Left ventricle myocardium inferior (tissue), 1 donor: Measurements from ENCODE around the gene MOK. TPM values are rescaled to one million over a fixed set of nuclear protein-coding genes. Genes with fewer than 3 reads are reported as not detected.

ENCODE experiments used
- DNase-seq: peaks from one replicate; pipeline ENCODE4 v3.0.0-alpha.2; 2020
- H3K27ac ChIP-seq: fragments of 200-600 bp; replicated peaks from 2 replicates; pipeline ENCODE4 v1.8.0; 2021
- H3K27me3 ChIP-seq: fragments of 200-600 bp; 2 replicates; pipeline ENCODE4 v1.8.0; 2021; ENCODE audit warnings: low read depth
- H3K36me3 ChIP-seq: fragments of 200-600 bp; 2 replicates; pipeline ENCODE4 v1.8.0; 2021
- H3K4me1 ChIP-seq: fragments of 200-600 bp; 2 replicates; pipeline ENCODE4 v1.8.0; 2021
- H3K4me3 ChIP-seq: fragments of 200-600 bp; 2 replicates; pipeline ENCODE4 v1.8.0; 2021; ENCODE audit warnings: mild to moderate bottlenecking, moderate library complexity
- H3K9me3 ChIP-seq: fragments of 200-600 bp; replicated peaks from 2 replicates; pipeline ENCODE4 v1.8.0; 2021
- intact Hi-C: fragments of 100-400 bp; cut with micrococcal nuclease; formaldehyde crosslinking; loops from one replicate; pipeline ENCODE4 v1.11.0; 2022
- total RNA-seq: library from RNA; stranded (reverse); fragmentation: NEBNext Ultra II Directional; extraction: Animal tissue kit (Norgen Biotek cat#: 25700); gene quantifications from one replicate; pipeline ENCODE4 v1.2.1, GENCODE V29; 2021
- TF ChIP-seq, protein P1 (sequence below): fragments of 200-600 bp; IDR thresholded peaks from 2 replicates; pipeline ENCODE4 v1.8.0; 2021; ENCODE audit warnings: antibody characterized with exemption, mild to moderate bottlenecking, borderline replicate concordance
- donor health status: DM: no; HTN: yes; CAD: no; lungs with severe emphysema.

MOK gene
- total RNA-seq, 1 donor from 2014 or later: 12.2 TPM

DNA sequence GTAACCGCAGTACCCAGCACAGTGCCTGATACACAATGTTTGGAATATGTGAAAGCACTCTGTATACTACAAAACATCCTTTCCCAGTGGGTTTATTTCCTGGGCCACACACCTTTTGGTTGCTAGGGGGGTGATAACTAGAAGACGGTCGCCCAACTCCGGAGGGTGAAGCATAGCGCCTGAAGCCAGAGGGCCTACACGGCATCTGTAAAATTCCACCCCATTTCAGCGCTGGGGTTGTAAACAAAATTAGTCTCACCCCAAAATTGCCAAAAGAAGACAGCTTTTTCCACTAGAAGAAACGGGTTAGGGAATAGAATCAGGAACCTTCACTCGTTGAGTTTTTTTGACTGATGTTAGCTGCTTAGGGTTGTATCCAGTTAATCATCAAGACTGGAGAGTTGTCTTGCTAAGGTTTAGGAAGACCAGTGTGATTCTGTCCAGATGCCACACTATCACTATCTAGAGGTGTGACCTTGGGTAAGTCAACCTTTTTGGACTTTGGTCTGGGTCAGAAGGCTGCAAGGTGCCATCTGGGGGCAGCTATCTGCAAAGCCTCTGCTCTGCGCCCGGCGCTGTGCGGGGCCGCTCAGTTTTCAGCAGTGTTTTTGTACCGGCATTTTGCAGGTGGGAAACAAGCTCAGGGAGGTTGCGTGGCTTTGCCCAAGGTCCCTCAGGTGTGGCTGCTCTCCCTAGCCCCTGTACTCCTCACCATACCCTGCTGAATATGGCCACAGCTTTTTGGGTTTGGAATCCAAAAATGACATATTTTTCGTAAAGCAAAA lies 15.9 kb upstream of the MOK start:
- Histone ChIP-seq H3K27me3 (no peaks in the 10 kb centered on the region), H3K4me1 (peaks cover 57% of the 10 kb centered on the region), H3K27ac (peak overlapping the region; percentile 97), H3K4me3 (peak overlapping the region; percentile 91), H3K36me3 (peaks cover 4% of the 10 kb centered on the region), H3K9me3 (no peaks in the 10 kb centered on the region)
- DNase-seq: no peak
- TF ChIP-seq, protein P1, sequence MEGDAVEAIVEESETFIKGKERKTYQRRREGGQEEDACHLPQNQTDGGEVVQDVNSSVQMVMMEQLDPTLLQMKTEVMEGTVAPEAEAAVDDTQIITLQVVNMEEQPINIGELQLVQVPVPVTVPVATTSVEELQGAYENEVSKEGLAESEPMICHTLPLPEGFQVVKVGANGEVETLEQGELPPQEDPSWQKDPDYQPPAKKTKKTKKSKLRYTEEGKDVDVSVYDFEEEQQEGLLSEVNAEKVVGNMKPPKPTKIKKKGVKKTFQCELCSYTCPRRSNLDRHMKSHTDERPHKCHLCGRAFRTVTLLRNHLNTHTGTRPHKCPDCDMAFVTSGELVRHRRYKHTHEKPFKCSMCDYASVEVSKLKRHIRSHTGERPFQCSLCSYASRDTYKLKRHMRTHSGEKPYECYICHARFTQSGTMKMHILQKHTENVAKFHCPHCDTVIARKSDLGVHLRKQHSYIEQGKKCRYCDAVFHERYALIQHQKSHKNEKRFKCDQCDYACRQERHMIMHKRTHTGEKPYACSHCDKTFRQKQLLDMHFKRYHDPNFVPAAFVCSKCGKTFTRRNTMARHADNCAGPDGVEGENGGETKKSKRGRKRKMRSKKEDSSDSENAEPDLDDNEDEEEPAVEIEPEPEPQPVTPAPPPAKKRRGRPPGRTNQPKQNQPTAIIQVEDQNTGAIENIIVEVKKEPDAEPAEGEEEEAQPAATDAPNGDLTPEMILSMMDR: no peak
- intact Hi-C loops: no loop called here

DNA sequence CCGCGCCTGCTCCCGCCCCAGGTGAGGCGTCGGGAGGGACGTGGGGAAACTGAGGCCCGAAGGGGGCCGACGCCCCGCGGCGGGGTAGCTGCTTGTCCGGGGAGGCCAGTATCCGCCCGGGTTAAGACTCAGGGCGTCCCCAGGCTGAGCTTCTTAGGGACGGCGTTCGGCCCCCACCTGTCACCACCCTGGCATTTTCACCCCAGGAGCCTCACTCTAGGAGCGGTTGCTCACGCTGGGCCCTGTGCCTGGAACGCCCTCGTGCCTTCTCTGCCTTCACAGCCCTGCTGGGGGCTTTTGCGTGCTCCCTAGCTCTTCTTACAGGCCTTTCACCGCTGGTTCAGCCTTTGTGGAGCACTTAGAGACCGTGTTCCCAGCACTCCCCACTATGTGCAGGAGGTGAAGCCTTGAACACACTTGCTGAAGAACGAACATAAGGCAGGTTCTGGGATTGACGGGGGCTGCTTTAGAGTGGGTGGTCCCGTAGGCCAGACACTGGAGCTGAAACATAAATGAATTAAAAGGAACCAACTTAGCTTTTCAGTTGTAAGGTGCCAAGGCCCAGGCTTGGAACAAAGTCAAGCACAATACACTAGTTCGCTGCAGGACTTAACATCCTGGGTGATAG lies 15.2 kb upstream of the MOK start:
- no peaks in the 10 kb centered on the region for H3K36me3 ChIP-seq
- no peaks in the 10 kb centered on the region for H3K27me3 ChIP-seq
- TF ChIP-seq, protein P1: no peak
- H3K4me3 ChIP-seq: peak overlapping the region; percentile 91
- peak overlapping the region; percentile 97 for H3K27ac ChIP-seq
- no peaks in the 10 kb centered on the region for H3K9me3 ChIP-seq
- peaks cover 58% of the 10 kb centered on the region for H3K4me1 ChIP-seq
- peak; percentile 43 for DNase-seq
- intact Hi-C loops: no loop called here

DNA sequence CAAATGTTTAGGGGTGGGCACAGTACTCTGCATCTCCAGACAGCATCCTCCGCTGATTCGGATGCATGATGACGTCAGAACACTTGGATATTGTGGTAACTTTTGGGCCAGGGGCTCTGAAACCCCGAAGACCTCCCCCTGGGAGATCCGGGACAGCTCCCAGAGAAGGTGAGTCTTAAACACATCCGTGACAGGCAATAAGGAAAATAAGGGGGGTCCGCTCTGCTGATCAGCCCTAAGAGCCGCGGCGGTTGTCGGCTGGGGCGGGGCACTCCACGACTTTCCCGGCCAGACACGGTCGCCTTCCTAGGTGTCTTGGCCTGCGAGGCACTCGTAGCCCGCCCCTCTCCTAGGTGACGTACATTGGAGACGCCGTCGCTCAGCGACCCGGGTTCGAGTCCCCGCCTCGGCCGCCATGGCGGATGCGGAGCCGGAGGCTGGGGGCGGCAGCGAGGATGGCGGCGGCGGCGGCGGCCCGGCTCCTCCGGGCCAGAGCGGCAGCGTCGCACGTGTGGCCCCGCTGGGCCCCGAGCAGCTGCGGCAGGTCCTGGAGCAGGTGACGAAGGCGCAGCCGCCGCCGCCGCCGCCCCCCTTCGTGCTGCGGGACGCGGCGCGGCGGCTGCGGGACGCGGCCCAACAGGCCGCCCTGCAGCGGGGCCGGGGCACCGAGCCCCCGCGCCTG lies 14.5 kb upstream of the MOK start, which contains the start of gene ZNF839:
Gene ZNF839 (plus strand): TSS at position 396 of the 682 bp plus-strand sequence. CDS start 20 bp downstream, at position 416.
- Histone ChIP-seq H3K36me3 (no peaks in the 10 kb centered on the region), H3K9me3 (no peaks in the 10 kb centered on the region), H3K4me1 (peaks cover 62% of the 10 kb centered on the region), H3K27me3 (no peaks in the 10 kb centered on the region), H3K27ac (peak within 1 kb of the TSS; percentile 97), H3K4me3 (peak within 1 kb of the TSS; percentile 91)
- intact Hi-C loops: no loop called here
- peak; percentile 93 for DNase-seq
- TF ChIP-seq, protein P1: no peak

DNA sequence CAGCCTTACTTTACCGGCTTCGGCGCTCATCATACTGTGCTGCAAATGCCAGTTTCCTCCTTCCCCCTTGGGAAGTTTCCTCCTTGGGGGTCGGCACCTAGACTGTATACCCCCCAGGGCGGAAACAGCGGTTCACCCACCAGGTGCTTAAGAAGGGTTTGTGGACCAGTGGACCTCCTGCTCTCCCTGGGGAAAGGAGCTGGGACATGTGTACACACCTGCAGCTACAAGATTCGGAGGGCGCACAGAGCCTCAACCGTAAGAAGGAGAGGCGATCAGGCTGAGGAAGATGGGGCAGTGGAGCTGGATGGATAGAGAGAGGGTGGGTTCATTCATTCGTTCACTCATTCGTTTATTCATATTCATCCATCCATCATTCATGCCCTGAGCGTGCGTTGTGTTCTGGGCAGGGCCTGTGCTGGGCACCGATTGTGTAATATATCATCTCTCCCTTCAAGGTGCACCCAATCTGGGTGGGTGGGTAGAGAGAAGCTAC lies 13.9 kb upstream of the MOK start:
- Histone ChIP-seq H3K4me3 (peak overlapping the region; percentile 91), H3K4me1 (peaks cover 68% of the 10 kb centered on the region), H3K27ac (peak overlapping the region; percentile 97), H3K36me3 (no peaks in the 10 kb centered on the region), H3K9me3 (no peaks in the 10 kb centered on the region), H3K27me3 (no peaks in the 10 kb centered on the region)
- intact Hi-C loops: no loop called here
- no peak for DNase-seq
- TF ChIP-seq, protein P1: no peak

DNA sequence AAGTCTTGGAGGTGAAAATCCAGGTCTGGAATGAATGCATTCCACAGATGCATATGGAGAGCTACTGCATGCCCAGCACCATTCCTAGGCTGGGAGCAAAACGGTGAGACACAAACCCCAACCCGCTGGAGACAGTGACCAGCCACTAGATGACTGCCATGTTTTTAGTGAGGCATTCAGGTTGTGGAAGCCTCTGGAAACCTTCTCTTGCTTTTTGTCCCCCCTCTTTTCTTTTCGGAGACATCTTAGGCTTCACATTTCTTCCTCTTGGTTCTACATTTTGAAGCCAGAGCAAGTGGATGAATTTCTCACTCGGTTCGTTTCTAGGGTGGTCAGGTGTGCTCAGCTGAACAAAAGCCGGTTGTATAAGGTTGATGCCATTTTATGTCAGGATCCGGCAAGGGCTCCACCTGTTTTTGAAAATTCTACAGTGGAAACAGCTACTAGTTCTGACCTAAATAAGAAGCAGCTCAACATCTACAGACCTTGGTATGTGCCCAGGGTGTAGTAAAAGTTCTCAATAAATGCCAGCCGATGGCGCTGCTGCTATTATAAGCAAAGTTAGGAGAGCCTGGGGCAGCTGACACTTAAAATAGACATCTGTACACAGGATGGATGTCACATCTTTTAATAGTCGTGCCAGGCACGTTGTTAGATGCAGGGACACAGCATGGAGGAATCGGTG lies 12.7 kb upstream of the MOK start:
- peak; percentile 42 for DNase-seq
- intact Hi-C loops: no loop called here
- TF ChIP-seq, protein P1: peak; percentile 23
- H3K36me3 ChIP-seq: no peaks in the 10 kb centered on the region
- H3K27me3 ChIP-seq: no peaks in the 10 kb centered on the region
- H3K27ac ChIP-seq: peak overlapping the region; percentile 97
- H3K4me3 ChIP-seq: peak overlapping the region; percentile 68
- no peaks in the 10 kb centered on the region for H3K9me3 ChIP-seq
- peaks cover 65% of the 10 kb centered on the region for H3K4me1 ChIP-seq
